Small intestine (tissue), 7 donors: ENCODE data around the gene ZC3H11A. TPM values are rescaled to one million over a fixed set of nuclear protein-coding genes. Genes with fewer than 3 reads are reported as not detected.
"Not testable (repeated sequence)": the region's sequence is repeated elsewhere in the genome, so short reads cannot be mapped to it uniquely, and the experiment has no call there.

Experiments used
- DNase-seq, 2 donors: peaks; one replicate each; pipeline versions ENCODE4 v3.0.0 to v3.0.0-alpha.2; 2013
- FAIRE-seq: peaks from 2 replicates; lab custom pipeline; 2012; peaks lifted over from hg19 to GRCh38; lab: Jason Lieb, UNC
- H3K27ac ChIP-seq, 3 donors: one replicate each; pipeline ENCODE4 v1.5.1; 2013; ENCODE audit warnings: low read length in 2 of 3, mild to moderate bottlenecking in 2 of 3, control low read depth in 1 of 3, inconsistent platforms in 1 of 3, low read depth in 1 of 3, moderate library complexity in 1 of 3
- H3K27me3 ChIP-seq, 3 donors: one replicate each; pipeline ENCODE4 v1.6.1; 2013; ENCODE audit warnings: low read length in 3 of 3, inconsistent platforms in 1 of 3; ENCODE audit not compliant: control insufficient read depth in 3 of 3, insufficient read depth in 3 of 3
- H3K36me3 ChIP-seq, 3 donors: one replicate each; pipeline ENCODE4 v1.6.1; 2013; ENCODE audit warnings: low read length in 3 of 3, inconsistent platforms in 1 of 3, low read depth in 1 of 3, mild to moderate bottlenecking in 1 of 3, moderate library complexity in 1 of 3; ENCODE audit not compliant: control insufficient read depth in 3 of 3, insufficient read depth in 2 of 3
- H3K4me1 ChIP-seq, 3 donors: one replicate each; pipeline ENCODE4 v1.6.1; 2013; ENCODE audit warnings: low read length in 2 of 3, inconsistent platforms in 1 of 3, low read depth in 1 of 3, mild to moderate bottlenecking in 1 of 3, moderate library complexity in 1 of 3; ENCODE audit not compliant: control insufficient read depth in 3 of 3, insufficient read depth in 2 of 3
- H3K4me3 ChIP-seq, 3 donors: one replicate each; pipeline ENCODE4 v1.5.1; 2013; ENCODE audit warnings: low read length in 3 of 3, control low read depth in 1 of 3, inconsistent platforms in 1 of 3, low read depth in 1 of 3, mild to moderate bottlenecking in 1 of 3, moderate library complexity in 1 of 3
- H3K9me3 ChIP-seq, 2 donors: one replicate each; pipeline ENCODE4 v1.6.1; 2013; ENCODE audit warnings: low read depth in 1 of 2, low read length in 1 of 2; ENCODE audit not compliant: control insufficient read depth in 2 of 2, insufficient read depth in 1 of 2
- WGBS, 3 donors: extraction: QIAGEN DNeasy Blood & Tissue Kit; methylation state at CpG; one replicate each; pipeline ENCODE4 v1.1.7; 2013; 5-methylcytosine and 5-hydroxymethylcytosine counted together
- polyA plus RNA-seq, 4 donors: library from polyadenylated mRNA; stranded (reverse) in 3 of 4; unstranded in 1 of 4; fragments of 200-250 nt in 3 of 4; fragments of 120-200 nt in 1 of 4; gene quantifications; one replicate each; pipeline versions ENCODE4 v1.2.1 to v1.2.3, GENCODE V29; 2013
- donor health status: healthy with polysubstance abuse.
- donor health status: control.
- donor health status: control.
- donor health status: Bipolar disorder and iron deficiency.
- donor health status: healthy.

ZC3H11A gene
- polyA plus RNA-seq, 4 donors = 36.5 to 110 (median 42.3) TPM

- WGBS, 3 donors = 96 to 100% (median 99%) methylated on average over 3 of the region's 3 CpGs
- FAIRE-seq (no peak), DNase-seq (no peak)
- H3K27ac ChIP-seq = no peak overlapping the region
- H3K4me1 ChIP-seq = no peaks in the 10 kb centered on the region
- H3K36me3 ChIP-seq = no peaks in the 10 kb centered on the region
- H3K27me3 ChIP-seq = no peaks in the 10 kb centered on the region
- no peak overlapping the region for H3K4me3 ChIP-seq
- H3K9me3 ChIP-seq = no peaks in the 10 kb centered on the region
Measured at GRCh38 chr1:203760506-203760905, 34.9 kb upstream of the ZC3H11A start.

GRCh38 chr1:203761958-203762357 lies 33.5 kb upstream of the ZC3H11A start:
- not testable (repeated sequence) for H3K36me3 ChIP-seq, H3K4me3 ChIP-seq, H3K9me3 ChIP-seq, H3K4me1 ChIP-seq, DNase-seq, FAIRE-seq, H3K27me3 ChIP-seq, H3K27ac ChIP-seq
- WGBS, 3 donors = 87 to 92% (median 89%) methylated on average over 7 of the region's 7 CpGs

GRCh38 chr1:203763505-203763904 lies 31.9 kb upstream of the ZC3H11A start:
- Histone ChIP-seq H3K27me3 (no peaks in the 10 kb centered on the region), H3K27ac (peak overlapping the region in 2 of 3 donors; percentile 53 to 86), H3K4me3 (no peak overlapping the region), H3K9me3 (no peaks in the 10 kb centered on the region), H3K36me3 (no peaks in the 10 kb centered on the region), H3K4me1 (peaks cover 0 to 3% (median 0%) of the 10 kb centered on the region in 3 donors)
- FAIRE-seq (no peak), DNase-seq (no peak)
- 73 to 100% (median 88%) methylated on average over 1 of the region's 1 CpG for WGBS, 3 donors

GRCh38 chr1:203764105-203765028 lies 31.1 kb upstream of the ZC3H11A start:
- DNase-seq (no peak), FAIRE-seq (no peak)
- 67 to 81% (median 75%) methylated on average over 3 of the region's 3 CpGs for WGBS, 3 donors
- Histone ChIP-seq H3K27ac (peak overlapping the region in 2 of 3 donors; percentile 12 to 86), H3K36me3 (no peaks in the 10 kb centered on the region), H3K4me3 (no peak overlapping the region), H3K4me1 (peaks cover 2 to 11% (median 3%) of the 10 kb centered on the region in 3 donors), H3K27me3 (no peaks in the 10 kb centered on the region), H3K9me3 (no peaks in the 10 kb centered on the region)

DNA sequence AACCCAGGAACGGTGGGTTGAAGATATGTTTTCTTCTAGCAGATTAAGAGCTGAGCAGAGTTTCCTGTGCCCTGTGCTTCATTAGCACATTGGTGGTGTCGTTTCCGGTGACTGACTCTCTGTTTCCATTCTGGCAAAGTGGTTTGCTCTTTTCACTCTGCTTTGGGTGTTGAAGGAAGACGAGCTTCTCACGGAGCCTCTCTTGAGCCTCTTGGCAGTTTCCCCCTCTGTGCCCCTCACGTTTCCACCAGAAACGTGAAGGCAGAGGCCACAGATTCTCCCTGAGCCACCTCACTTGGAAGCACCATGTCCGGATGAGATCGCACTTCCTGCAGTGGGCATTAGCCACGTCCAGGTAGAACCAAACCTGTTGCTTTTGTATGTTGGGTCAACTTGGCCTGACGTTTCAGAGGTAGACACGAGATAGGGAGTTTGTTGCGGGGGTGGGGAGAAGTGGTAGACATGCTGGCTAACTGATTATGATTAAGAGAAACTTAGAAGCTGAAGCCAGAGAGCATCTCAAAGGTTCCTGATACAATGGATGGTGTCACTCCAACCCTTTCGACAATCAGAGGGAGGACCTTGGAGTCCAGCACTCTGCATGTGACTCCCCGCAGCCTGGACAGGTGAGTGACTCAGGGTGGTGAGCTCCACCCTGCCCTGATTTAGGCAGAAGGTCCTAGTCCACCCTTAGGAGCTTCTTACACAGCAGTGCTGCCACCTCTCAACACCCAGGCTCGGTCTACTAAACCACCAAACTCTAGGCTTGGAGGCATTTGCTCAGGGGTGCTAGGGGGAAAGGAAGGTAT lies 30.2 kb upstream of the ZC3H11A start, which contains the start of gene LAX1:
LAX1 (plus strand) TSS at position 155 of the 809 bp plus-strand sequence; CDS start at position 538, 383 bp downstream.
- peaks cover 0 to 4% of the 10 kb centered on the region in 2 donors for H3K9me3 ChIP-seq
- H3K4me1 ChIP-seq = peaks cover 3 to 11% (median 5%) of the 10 kb centered on the region in 3 donors
- H3K36me3 ChIP-seq = no peaks in the 10 kb centered on the region
- no peak for FAIRE-seq
- 56 to 69% (median 62%) methylated on average over 16 of the region's 16 CpGs for WGBS, 3 donors
- peak in 1 of 2 donors; percentile 71 for DNase-seq
- H3K27ac ChIP-seq = peak within 1 kb of the TSS in 2 of 3 donors; percentile 25 to 86
- peak within 1 kb of the TSS in 2 of 3 donors; percentile 2 to 33 for H3K4me3 ChIP-seq
- no peaks in the 10 kb centered on the region for H3K27me3 ChIP-seq

DNA sequence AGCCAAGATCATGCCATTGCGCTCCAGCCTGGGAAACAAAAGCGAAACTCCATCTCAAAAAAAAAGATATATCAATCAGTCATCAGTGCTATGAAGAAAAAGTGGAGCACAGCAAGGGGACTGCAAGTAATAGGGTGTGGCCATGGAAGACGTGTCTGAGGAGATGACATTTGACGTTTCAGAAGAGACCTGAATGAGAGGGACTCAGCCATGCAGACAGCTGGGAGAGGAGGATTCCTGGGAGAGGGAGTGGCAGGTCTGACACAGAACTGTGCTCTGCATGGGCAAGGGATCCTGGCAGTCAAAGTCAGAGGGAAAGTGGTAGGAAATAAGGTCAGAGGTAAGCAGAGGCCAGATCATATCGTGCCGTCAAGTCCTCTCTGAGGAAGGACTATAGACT lies 27.2 kb upstream of the ZC3H11A start:
- Histone ChIP-seq H3K4me1 (peaks cover 5 to 20% (median 5%) of the 10 kb centered on the region in 3 donors), H3K36me3 (no peaks in the 10 kb centered on the region), H3K27ac (peak overlapping the region; percentile 27 to 86 (median 86)), H3K27me3 (no peaks in the 10 kb centered on the region), H3K4me3 (no peak overlapping the region), H3K9me3 (peaks cover 0 to 7% of the 10 kb centered on the region in 2 donors)
- DNase-seq = peak; percentile 57 to 76
- WGBS, 3 donors = 46 to 64% (median 48%) methylated on average over 6 of the region's 6 CpGs
- FAIRE-seq = no peak

GRCh38 chr1:203769505-203770343 lies 25.7 kb upstream of the ZC3H11A start:
- DNase-seq (peak; percentile 95 to 98), FAIRE-seq (no peak)
- Histone ChIP-seq H3K4me3 (no peak overlapping the region), H3K36me3 (no peaks in the 10 kb centered on the region), H3K27me3 (no peaks in the 10 kb centered on the region), H3K9me3 (peaks cover 0 to 7% of the 10 kb centered on the region in 2 donors), H3K4me1 (peaks cover 5 to 20% (median 5%) of the 10 kb centered on the region in 3 donors), H3K27ac (peak overlapping the region; percentile 86 to 98 (median 86))
- WGBS, 3 donors = 22 to 39% (median 34%) methylated on average over 13 to 15 of the region's 15 CpGs
